CMK (cell line): ENCODE data around the gene SLC24A3.

Source experiments
- DNase-seq: peaks from one replicate; pipeline ENCODE4 v3.0.0-alpha.2; 2010; ENCODE audit warnings: low read depth

The SLC24A3 gene

GRCh38 chr20:19271879-19272651 is 59.6 kb downstream of the SLC24A3 start:
- DNase-seq, result no peak

DNA sequence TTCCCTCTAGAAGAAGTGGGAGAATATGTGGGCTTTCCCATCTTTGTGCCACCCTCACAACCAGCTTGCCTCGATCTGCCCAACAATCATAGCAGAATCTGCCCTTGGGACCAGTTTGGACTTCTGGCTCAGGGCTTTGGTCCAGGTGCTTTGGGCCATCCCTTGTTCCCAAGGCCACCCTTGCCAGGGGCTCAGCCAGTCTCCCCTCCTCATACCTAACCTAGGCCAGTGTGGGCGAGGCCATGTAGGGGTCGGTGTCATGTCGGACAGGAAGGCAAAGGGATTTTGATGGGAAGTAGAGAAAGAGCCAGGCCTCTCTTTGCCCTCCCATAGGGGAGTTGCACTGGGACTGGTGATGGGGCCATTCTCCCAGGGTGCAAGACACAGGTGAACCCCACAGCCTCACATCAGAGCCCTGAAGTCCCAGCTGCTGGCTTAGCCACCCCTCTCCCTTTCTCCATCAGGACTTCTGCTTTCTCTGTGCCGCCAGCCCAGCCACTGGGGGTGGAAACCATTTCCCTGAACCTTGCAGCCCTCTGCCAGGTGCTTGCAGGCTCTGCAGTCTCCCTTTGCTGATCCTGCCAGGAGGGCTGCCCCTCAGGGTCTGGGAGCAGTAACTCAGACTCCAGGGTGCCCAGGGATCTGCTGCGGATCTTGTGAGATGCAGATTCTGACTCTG is 60.7 kb downstream of the SLC24A3 start:
- no peak for DNase-seq

DNA sequence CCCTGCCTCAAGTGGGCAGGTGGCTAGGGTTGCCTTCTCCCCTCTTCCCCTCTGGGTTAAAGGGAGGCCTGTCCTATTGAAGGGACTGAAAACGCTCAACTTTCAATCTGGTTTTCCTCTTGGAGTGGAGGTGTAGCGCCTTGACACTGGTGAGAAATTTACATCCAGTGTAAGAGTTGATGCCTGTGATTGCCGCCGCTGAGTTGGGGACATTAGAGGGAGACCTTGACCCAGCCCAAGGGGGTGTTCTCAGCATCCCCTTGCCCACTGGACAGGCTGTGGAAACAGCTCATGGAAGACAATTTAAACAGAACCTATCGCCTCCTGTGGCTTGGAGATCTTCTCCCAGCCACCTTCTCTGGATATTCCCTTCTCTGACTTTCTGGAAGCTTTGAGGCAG is 61.6 kb downstream of the SLC24A3 start:
- no peak for DNase-seq

DNA sequence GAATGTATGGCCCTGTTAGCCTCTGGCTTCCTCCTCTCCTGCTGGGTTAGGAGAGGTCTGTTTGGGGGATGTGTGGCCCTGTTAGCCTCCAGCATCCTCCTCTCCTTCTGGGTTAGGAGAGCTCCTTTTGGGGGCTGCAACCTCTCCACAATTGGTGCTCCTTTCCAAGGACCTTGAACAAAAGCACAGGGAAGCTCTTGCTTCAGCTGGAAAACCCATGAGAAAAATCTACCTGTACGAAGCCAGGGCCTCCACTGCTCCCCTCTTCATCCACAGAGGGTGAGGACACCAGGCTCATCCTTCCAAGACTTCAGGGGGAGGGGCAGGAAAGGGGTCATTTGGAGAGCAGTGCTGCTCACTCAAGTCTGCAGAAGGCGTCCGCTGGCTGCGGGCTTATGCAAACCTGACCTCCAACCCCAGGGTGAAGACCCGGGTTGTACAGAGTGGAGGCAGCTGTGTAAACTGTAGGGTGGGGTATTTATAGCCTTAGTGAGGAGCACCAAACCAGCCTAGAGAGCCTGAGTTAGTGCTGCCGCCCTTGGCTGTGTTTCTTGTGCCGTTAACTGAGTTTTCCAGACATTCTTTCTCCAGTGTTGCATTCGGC is 62.1 kb downstream of the SLC24A3 start:
- no peak for DNase-seq

DNA sequence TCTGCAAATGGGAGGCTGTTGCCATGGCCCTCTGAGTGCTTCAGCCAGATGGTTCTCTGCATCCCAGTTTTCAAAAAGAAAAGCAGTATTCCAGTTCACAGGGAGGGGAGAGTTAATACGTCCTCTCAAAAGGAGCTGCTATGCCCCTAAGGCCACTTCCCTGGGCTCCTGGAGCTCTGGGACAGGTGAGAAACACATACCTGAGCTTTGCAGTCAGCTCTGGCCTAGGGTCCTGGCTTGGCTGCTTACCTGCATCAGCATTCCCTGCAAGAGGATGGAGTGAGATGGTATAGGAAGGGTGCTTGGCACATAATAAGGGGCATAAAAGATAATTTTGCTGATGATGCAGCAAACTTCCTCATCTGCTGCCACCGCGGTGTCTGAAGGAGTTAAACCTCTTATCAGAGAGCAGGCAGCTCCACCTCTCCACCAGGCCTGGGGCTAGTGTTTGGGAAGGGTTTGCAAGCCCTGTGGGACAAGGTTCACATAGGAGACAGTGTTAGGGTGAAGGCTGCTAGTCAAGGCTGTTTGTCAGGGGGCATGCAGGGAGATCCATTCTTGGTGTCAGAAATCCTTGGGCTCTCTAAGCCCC is 62.7 kb downstream of the SLC24A3 start:
- DNase-seq, result no peak

- DNase-seq, result no peak
These were observed 63.2 kb downstream of the SLC24A3 start for GRCh38 chr20:19275630-19276071.

- no peak for DNase-seq
These were observed 64.9 kb downstream of the SLC24A3 start for GRCh38 chr20:19277381-19277780.

DNA sequence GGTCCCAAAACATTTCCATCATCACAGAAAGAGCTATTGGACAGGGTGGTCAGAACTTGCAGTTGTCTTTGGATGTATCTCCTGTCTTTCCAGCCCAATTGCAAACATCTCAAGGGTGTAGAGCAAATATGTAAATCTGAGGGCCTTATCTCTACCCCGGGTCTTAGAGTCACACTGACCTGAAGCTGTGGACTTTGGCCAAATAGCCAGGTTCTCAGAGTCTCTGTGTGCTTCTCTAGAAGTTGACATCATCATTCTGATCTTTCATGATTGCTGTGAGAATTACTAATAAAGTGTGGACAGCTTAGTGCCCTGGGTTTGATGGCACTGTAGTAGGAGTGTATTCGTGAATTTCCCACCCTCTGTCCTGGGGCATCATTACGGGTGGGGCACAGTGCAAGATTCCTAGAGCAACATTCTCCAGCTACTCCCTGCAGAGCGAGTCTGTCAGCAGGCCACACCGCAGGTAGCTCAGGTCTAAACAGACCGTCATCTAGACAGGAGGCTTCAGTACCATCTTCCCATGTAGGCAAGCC is 71.1 kb downstream of the SLC24A3 start:
- DNase-seq, result no peak

DNA sequence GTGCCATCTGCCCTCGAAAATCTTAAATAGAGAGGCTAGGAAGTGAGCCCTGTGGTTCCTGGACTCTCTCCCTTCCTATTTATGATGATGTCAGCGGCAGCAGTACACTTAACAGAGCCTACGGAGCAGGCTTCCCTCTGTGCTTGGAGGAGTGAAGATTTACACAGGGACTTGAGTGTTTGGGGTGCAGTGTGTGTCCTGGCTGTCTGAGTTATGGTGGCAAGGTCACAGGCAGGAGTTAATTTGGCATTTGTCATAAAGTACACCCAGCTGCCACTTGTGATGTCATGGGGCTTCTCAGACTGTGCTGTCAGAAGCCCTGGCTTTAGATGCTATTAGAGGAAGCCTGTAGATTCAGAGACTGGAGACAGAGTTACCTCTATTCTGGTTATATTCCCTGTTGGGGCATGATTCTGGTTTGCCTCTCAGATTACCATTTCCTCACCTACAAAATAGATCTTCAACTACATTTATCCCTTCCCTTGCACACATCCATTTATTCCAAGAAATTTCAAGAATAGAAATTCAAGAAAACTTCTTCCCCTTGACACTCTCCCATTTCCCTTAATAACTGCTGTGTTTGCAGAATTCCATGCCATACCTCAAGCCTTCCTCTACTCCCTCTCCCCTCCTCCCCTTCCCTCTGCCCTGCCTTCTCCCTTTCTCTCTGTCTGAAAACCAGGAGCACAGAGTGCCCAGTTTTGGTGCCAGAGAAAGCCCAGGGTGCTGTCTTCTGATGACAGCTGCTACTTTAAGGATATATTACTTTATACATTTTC is 72.1 kb downstream of the SLC24A3 start:
- DNase-seq, result no peak

- no peak for DNase-seq
These were observed 73.0 kb downstream of the SLC24A3 start for GRCh38 chr20:19285436-19285835.

GRCh38 chr20:19288061-19288460 is 75.6 kb downstream of the SLC24A3 start:
- DNase-seq, result no peak

DNA sequence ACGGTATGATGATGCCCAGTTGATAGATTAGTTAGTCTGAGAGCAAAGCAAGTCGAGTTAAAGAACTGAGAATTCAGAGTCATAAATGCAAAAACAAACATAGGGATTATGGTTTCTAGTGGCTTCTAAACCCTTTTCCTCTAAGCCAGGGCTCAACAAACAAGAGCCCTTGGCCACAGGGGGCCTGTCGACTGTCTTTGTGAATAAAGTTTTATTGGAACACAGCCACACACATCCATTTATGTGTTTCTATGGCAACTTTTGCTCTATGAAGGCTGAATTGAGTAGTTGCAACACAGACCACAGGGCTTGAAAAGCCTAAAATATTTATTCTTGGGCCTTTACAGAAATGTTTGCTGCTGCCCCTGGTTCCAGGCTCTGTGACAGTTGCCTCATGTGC is 76.2 kb downstream of the SLC24A3 start:
- no peak for DNase-seq

DNA sequence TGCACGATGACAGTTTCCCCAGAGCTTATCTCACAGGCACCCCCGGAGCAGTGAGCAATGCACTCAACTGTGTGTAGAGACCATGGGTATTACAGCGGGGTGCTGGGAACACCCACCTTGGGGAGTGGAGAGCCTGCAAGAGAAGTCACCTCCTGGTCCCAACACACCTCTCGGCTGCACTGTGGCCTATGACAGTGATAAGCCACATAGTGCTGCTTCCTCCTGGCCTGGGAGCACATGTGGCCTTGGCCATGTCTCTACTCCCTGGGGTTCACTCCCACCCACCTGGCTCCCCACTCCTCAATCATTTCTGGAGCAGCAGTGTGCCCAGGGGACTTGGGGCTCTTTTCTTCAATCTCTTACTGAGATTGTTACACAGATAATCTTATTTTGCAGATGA is 77.0 kb downstream of the SLC24A3 start:
- no peak for DNase-seq

DNA sequence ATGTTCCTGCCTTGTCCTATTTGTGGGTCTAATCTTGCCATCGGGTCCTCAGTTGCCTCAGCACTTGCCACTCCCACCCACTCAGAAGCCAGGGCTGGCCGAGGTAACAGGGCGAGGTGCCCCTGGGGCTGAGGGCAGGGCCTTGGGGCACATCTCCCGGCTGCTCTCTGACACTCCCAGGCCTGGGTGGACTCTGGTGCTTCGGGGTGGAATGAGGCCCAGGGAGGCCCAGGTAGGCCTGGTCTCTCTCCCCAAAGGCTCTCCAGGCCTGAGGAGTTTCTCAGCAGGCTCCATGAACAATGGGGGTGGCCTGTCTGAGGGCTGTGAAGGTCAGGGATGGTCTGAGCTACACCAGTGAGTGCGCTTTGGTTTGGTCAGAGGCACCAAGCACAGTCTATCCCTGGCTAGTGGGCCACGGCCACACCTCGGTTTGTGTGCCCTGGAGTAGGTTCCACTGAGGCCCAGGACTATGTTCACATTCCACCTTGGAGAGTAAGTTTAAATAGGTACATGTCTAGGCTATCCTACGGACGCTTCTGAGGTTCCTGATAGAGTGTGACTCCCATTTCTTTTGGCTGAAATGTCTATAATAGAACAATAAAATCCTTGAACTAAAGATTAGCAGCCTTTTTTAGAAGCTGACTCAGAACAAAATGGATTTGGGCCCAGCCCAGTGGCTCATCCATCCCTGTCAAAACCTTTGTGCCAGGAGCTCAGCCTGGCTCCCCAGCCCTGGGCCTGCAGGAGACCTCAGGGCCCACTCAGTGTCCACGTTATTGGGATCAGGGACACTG is 78.8 kb downstream of the SLC24A3 start:
- no peak for DNase-seq

- DNase-seq, result no peak
These were observed 79.3 kb downstream of the SLC24A3 start for GRCh38 chr20:19291818-19292132.

- no peak for DNase-seq
These were observed 79.8 kb downstream of the SLC24A3 start for GRCh38 chr20:19292254-19292653.

DNA sequence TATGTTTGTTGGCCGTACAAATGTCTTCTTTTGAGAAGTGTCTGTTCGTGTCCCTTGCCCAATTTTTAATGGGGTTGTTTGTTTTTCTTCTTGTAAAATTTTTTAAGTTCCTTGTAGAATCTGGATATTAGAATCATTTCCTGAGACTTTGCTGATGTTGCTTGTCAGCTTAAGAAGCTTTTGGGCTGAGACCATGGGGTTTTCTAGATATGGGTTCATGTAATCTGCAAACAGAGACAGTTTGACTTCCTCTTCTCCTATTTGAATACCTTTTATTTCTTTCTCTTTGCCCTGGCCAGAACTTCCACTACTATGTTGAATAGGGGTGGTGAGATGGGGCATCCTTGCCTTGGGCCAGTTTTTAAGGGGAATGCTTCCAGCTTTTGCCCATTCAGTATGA is 82.6 kb downstream of the SLC24A3 start:
- no peak for DNase-seq

DNA sequence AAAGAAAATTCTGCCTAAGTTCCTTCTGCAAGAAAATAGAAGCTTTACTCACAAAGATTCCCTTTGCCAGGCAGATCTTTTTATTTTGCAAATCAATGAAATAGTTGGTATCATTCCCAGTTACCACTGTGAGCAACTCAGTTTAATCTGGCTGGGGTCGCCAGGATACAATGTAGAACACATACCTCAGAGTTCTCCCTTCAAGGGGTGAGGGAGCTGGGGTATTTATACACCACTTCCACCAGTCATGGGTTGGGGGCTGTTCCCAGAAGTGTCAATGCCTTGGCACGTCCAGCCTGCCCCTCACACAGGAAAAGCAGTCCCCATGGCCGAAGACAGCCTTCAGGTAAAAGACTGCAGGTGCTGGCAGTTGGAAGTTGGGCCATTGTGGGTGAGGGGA is 86.2 kb downstream of the SLC24A3 start:
- DNase-seq, result no peak

DNA sequence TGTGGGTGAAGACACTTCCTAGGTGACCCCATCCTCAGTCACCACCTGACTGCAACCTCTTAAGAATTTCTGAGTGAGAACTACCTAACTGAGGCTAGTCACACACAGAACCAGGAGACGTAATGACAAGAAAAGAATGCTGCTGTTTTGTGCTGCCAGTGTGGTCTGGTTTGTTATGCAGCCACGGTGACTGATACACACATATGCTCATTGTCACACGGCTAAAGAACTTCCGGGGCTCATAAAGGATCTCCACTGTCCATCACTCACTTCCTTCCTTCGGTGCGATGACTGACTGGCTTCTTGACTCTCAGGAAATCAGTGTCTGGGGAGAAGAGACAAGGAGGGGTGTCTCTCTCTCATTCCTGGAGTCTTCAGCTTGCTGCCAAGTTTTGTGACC is 88.0 kb downstream of the SLC24A3 start:
- no peak for DNase-seq

DNA sequence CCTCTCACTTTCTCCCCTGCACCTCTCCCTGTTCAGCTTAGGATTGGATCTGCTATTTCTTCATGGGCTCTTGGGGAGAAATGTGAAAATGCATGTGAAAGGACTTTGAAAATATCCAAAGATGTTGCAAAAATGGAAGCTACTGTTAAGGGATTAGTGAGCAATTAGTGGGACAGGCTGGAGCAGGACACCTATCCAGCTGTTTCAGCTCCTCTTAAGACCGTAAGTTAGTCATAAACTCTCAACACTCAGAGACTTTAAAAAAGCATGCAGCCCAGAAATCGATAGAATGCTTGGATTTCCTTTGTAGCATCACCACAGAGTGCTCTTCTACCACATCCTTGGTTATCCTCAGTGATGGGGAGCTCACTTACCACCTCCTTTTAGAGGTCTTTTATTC is 88.7 kb downstream of the SLC24A3 start:
- DNase-seq, result no peak

DNA sequence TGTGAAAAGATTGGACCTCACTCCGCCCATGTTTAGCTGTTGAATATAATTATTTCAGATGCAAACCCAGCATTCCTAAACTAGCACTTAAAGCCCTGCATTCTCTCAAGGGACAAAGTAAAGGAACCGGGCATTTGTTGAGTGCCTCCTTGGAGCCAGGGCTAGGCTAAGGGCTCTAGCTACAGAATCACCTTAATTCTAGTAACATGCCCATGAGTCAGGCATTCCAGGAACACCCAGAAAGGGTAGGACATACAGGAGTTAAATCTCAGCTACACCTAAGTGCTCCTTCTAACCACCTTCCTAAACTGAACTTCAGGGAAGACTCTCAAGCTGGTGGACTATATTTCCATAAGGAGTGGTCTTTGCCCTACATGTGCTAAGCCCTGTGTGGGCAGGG is 89.4 kb downstream of the SLC24A3 start:
- no peak for DNase-seq
